Dendritic cell treated with granulocyte-macrophage colony-stimulating factor and Interleukin-4, amounts not matched to agents 40 ng/mL and 50 ng/mL, for 4 days (primary cell): ENCODE data around the gene ADGRG1.

Source experiments
- H3K27ac Mint-ChIP-seq: one replicate; pipeline ENCODE4 v1.8.0; 2022; ENCODE audit warnings: mild to moderate bottlenecking, mixed read lengths
- H3K27me3 Mint-ChIP-seq: one replicate; pipeline ENCODE4 v1.8.0; 2022; ENCODE audit warnings: mild to moderate bottlenecking, mixed read lengths
- H3K36me3 Mint-ChIP-seq: one replicate; pipeline ENCODE4 v1.8.0; 2022; ENCODE audit warnings: low read depth, mixed read lengths
- H3K4me1 Mint-ChIP-seq: one replicate; pipeline ENCODE4 v1.8.0; 2022; ENCODE audit warnings: low read depth, mixed read lengths
- H3K4me3 Mint-ChIP-seq: one replicate; pipeline ENCODE4 v1.8.0; 2022; ENCODE audit warnings: mild to moderate bottlenecking, moderate library complexity, mixed read lengths
- H3K9me3 Mint-ChIP-seq: one replicate; pipeline ENCODE4 v1.8.0; 2022; ENCODE audit warnings: mixed read lengths
- intact Hi-C: fragments of 100-400 bp; cut with micrococcal nuclease; formaldehyde crosslinking; loops from one replicate; pipeline ENCODE4 v1.15.0; 2022

ADGRG1 gene

GRCh38 chr16:57697896-57698537, 69.6 kb downstream of the ADGRG1 start:
- Mint-ChIP-seq H3K27me3 (peaks cover 2% of the 10 kb centered on the region), H3K27ac (no peak overlapping the region), H3K4me3 (no peak overlapping the region), H3K9me3 (no peaks in the 10 kb centered on the region), H3K4me1 (peaks cover 13% of the 10 kb centered on the region), H3K36me3 (no peaks in the 10 kb centered on the region)
- intact Hi-C loops, result no loop called here

- Mint-ChIP-seq H3K36me3 (no peaks in the 10 kb centered on the region), H3K4me3 (no peak overlapping the region), H3K27me3 (peaks cover 2% of the 10 kb centered on the region), H3K27ac (no peak overlapping the region), H3K4me1 (peaks cover 13% of the 10 kb centered on the region), H3K9me3 (no peaks in the 10 kb centered on the region)
- intact Hi-C loops, result no loop called here
Observed at GRCh38 chr16:57698812-57699405, 70.5 kb downstream of the ADGRG1 start.

- no peaks in the 10 kb centered on the region for H3K9me3 Mint-ChIP-seq
- no peaks in the 10 kb centered on the region for H3K36me3 Mint-ChIP-seq
- intact Hi-C loops, result no loop called here
- H3K4me3 Mint-ChIP-seq, result no peak overlapping the region
- H3K27me3 Mint-ChIP-seq, result peaks cover 2% of the 10 kb centered on the region
- H3K4me1 Mint-ChIP-seq, result peaks cover 13% of the 10 kb centered on the region
- H3K27ac Mint-ChIP-seq, result no peak overlapping the region
Observed at GRCh38 chr16:57699481-57699880, 71.1 kb downstream of the ADGRG1 start.

DNA sequence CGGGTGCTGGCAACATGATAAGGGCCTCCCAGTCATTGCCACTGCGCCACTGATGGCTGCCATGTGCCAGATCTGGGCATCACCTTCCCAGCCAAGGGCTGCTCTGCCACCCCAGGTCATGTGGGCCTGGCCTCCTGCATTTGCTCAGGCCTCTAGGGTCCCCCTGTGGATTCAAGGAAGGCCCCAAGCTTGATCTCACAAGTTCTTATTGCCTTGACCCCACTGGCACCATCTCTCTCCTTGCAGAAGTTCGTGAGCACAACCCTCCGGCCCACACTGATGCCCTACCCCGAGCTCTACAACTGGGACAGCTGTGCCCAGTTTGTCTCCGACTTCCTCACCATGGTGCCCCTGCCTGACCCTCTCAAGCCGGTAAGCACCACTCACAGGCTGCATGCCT, 71.5 kb downstream of the ADGRG1 start:
- peaks cover 8% of the 10 kb centered on the region for H3K4me1 Mint-ChIP-seq
- peaks cover 5% of the 10 kb centered on the region for H3K27me3 Mint-ChIP-seq
- no peak overlapping the region for H3K4me3 Mint-ChIP-seq
- H3K36me3 Mint-ChIP-seq, result no peaks in the 10 kb centered on the region
- no peaks in the 10 kb centered on the region for H3K9me3 Mint-ChIP-seq
- intact Hi-C loops, result no loop called here
- no peak overlapping the region for H3K27ac Mint-ChIP-seq

DNA sequence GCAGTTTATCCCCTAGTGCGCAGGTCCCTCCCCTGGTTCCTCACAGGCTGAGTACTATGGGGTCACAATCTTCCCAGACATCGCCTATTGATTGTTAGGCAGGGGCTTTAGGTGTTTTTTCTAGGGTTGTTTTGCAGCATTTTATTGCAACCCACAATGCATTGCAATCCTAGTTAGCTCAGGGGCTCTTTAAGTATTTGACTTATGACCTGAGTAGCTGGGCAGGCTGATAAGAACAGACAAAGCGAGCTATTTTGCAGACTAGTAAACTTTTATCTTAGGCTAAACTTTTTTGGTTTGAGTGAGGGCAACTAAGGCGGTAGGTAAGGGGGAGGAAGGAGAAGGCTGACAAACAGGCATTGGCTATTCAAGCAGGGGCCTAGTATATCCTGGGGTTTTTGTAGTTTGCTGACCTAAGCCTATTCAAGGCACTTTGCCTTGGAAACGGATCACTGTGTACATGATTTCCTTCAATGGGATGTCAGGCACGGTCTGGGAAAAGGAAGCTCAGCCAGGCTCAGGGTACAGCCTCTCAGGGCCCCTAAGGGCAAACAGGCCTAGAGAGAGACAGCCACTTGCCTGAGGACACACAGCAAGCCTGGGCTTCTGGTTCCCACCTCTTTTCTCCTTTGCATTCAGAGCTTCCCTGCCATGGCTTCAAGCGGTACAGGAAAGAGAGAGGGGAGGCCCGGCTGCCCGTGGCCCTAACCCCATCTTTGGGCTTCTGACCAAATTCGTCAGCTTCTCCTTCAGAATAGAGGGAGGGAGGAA, 72.5 kb downstream of the ADGRG1 start:
- no peaks in the 10 kb centered on the region for H3K9me3 Mint-ChIP-seq
- no peak overlapping the region for H3K4me3 Mint-ChIP-seq
- H3K27ac Mint-ChIP-seq, result no peak overlapping the region
- intact Hi-C loops, result no loop called here
- no peaks in the 10 kb centered on the region for H3K36me3 Mint-ChIP-seq
- peaks cover 9% of the 10 kb centered on the region for H3K27me3 Mint-ChIP-seq
- no peaks in the 10 kb centered on the region for H3K4me1 Mint-ChIP-seq

DNA sequence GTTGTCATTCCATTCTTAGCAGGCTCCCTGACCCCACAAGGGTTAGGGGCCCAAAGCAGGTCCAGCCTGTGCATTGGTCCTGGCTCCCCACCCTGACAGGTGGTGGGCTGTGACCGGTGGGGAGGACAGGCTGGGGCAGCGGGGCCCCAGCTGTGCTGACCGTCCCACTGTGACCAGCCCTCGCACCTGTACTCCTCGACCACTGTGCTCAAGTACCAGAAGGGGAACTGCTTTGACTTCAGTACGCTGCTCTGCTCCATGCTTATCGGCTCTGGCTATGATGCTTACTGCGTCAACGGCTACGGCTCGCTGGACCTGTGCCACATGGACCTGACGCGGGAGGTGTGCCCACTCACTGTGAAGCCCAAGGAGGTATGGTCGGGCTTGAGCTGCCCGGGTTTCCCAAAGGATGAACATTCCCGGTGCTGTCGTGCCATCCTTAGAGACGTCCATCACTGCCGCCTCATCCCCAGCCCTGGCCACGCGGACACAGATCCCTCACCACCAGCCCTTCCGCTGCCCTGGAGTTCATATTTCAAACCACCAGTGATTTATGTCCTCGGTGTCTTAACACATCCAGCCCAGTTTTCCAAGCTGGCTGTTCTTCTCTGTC, 73.4 kb downstream of the ADGRG1 start:
- no peak overlapping the region for H3K27ac Mint-ChIP-seq
- no peaks in the 10 kb centered on the region for H3K36me3 Mint-ChIP-seq
- intact Hi-C loops, result no loop called here
- H3K4me1 Mint-ChIP-seq, result no peaks in the 10 kb centered on the region
- no peak overlapping the region for H3K4me3 Mint-ChIP-seq
- no peaks in the 10 kb centered on the region for H3K9me3 Mint-ChIP-seq
- peaks cover 9% of the 10 kb centered on the region for H3K27me3 Mint-ChIP-seq

DNA sequence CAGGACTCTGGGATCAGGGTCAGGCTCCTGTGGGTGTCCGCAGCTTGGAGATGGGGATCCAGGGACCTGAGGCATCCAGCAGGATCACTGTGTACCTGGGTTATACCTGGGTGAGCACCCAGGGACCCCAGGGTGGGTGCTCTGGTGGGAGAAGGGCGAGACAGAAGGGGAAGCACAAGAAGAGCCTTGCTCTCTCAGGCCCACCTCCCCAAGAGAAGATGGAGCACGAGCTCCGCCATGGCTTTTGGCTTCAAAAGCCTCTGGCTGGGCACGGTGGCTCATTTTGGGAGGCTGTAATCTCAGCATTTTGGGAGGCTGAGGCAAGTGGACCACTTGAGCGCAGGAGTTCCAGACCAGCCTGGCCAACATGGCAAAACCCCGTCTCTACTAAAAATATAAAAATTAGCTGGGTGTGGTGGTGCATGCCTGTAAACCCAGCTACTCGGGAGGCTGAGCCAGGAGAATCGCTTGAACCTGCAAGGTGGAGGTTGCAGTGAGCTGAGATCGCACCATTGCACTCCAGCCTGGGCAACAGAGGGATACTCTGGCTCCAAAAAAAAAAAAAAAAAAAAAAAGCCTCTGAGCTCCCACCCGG, 75.1 kb downstream of the ADGRG1 start:
- no peaks in the 10 kb centered on the region for H3K36me3 Mint-ChIP-seq
- no peak overlapping the region for H3K4me3 Mint-ChIP-seq
- intact Hi-C loops, result no loop called here
- peaks cover 7% of the 10 kb centered on the region for H3K27me3 Mint-ChIP-seq
- H3K4me1 Mint-ChIP-seq, result no peaks in the 10 kb centered on the region
- H3K27ac Mint-ChIP-seq, result no peak overlapping the region
- no peaks in the 10 kb centered on the region for H3K9me3 Mint-ChIP-seq

DNA sequence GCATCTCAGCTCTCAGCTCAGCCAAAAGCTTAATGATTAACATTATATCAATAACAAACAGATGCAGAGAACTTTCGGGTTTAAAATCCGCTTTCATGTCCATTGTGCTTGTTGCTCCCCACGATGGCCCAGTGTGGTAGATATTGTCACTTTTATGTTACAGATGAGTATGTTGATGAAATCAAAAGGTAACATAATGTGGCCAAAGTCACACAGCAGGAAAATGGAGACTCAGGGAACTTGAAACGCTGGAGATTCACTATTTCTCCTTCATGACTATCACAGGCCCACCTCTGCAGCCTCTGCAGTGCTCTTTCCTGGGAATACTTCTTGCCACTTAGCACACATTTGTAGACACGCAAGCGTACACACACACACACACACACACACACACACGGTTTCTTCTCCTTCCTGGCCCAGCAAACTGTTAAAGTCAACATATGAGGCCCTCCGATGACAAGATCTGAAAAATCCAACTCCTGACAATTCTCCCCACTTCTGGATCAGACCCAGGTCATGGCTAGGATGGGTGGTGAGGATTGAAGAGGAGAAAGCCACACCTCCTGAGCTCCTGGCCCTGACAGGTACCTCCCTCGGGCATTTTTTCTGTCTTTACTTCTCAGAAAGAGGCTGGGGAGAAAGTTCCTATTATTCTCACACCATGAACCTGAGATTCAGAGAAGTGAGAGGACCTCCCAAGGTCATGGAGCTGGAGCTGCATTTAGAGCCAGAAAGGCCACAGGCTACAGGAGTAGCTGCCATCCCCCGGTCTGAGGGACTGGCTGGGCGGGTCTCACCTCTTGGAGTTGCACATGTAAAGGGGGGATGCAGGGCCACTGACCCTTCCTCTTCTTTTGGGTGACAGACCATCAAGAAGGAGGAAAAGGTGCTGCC, 75.8 kb downstream of the ADGRG1 start:
- Mint-ChIP-seq H3K27me3 (peaks cover 7% of the 10 kb centered on the region), H3K9me3 (no peaks in the 10 kb centered on the region), H3K4me3 (no peak overlapping the region), H3K36me3 (no peaks in the 10 kb centered on the region), H3K4me1 (no peaks in the 10 kb centered on the region), H3K27ac (no peak overlapping the region)
- intact Hi-C loops, result no loop called here

DNA sequence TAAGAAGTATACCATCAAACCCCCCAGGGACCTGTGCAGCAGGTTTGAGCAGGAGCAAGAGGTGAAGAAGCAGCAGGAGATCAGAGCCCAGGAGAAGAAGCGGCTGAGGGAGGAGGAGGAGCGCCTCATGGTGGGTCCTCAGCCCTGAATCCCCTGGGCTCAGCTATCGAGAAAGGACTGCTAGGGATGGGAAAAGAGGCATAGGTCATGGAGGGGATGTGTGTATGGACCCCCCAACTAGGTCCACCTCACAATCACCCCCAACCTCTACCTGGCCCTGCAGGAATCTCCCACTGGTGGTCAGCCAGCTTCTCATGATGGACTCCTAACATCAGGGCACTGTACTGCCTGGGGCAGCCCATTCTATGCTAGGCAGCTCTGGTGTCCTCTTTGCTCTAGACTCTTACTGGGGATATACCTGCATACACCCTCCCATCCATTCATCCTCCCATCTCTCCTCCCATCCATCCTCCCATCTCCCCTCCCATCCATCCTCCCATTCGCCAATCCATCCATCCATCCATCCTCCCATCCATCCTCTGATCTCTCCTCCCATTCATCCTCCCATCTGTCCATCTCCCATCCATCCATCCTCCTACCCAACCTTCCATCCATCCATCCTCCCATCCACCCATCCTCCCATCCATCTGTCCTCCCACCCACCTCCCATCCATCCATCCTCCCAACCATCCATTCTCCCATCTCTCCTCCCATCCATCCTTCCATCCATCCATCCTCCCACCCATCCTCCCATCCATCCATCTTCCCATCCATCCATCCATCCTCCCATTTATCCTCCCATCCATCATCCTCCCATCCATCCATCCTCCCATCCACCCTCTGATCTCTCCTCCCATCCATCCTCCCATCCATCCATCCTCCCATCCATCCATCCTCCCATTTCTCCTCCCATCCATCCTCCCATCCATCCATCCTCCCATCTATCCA, 76.7 kb downstream of the ADGRG1 start:
- Mint-ChIP-seq H3K27me3 (peaks cover 7% of the 10 kb centered on the region), H3K4me1 (no peaks in the 10 kb centered on the region), H3K27ac (no peak overlapping the region), H3K9me3 (no peaks in the 10 kb centered on the region), H3K4me3 (no peak overlapping the region), H3K36me3 (no peaks in the 10 kb centered on the region)
- intact Hi-C loops, result no loop called here

DNA sequence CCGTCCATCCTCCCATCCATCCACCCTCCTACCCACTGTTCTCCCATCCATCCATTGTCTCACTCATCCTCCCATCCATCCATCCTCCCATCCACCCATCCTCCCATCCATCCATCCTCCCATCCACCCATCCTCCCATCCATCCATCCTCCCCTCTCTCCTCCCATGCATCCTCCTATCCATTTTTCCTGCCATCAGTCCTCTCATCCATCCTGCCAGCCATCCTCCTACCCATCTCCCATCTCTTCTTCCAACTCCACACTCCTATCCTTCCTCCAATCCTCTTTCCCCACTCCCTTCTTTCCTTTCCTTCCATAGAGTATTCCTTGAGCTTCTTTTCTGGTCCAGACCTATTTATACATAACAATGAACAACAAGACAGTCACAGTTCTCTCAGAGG, 78.3 kb downstream of the ADGRG1 start:
- Mint-ChIP-seq H3K27me3 (peaks cover 10% of the 10 kb centered on the region), H3K9me3 (no peaks in the 10 kb centered on the region), H3K27ac (no peak overlapping the region), H3K36me3 (no peaks in the 10 kb centered on the region), H3K4me3 (no peak overlapping the region), H3K4me1 (no peaks in the 10 kb centered on the region)
- intact Hi-C loops, result no loop called here

GRCh38 chr16:57707331-57707730, 78.9 kb downstream of the ADGRG1 start:
- intact Hi-C loops, result no loop called here
- Mint-ChIP-seq H3K27me3 (peaks cover 10% of the 10 kb centered on the region), H3K36me3 (no peaks in the 10 kb centered on the region), H3K4me1 (no peaks in the 10 kb centered on the region), H3K27ac (no peak overlapping the region), H3K9me3 (no peaks in the 10 kb centered on the region), H3K4me3 (no peak overlapping the region)

- Mint-ChIP-seq H3K27me3 (peaks cover 10% of the 10 kb centered on the region), H3K36me3 (no peaks in the 10 kb centered on the region), H3K9me3 (no peaks in the 10 kb centered on the region), H3K27ac (no peak overlapping the region), H3K4me3 (no peak overlapping the region), H3K4me1 (no peaks in the 10 kb centered on the region)
- intact Hi-C loops, result no loop called here
Observed at GRCh38 chr16:57708168-57708567, 79.7 kb downstream of the ADGRG1 start.
